Fibroblast of pulmonary artery (primary cell): Measurements from ENCODE around the gene PTDSS2.
"Not testable (repeated sequence)": the region's sequence is repeated elsewhere in the genome, so short reads cannot be mapped to it uniquely, and the experiment has no call there.

Experiments
- DNase-seq: peaks from one replicate; pipeline ENCODE4 v3.0.0-alpha.2; 2010; ENCODE audit warnings: low read depth
- H3K4me3 ChIP-seq: replicated peaks from 2 replicates; pipeline ENCODE4 v1.5.1; 2011; ENCODE audit warnings: low read depth, mild to moderate bottlenecking, control low read depth, low read length, moderate library complexity
- CTCF ChIP-seq: IDR thresholded peaks from 2 replicates; pipeline ENCODE4 v1.5.1; 2011; ENCODE audit warnings: mild to moderate bottlenecking, control low read depth, low read length, inconsistent platforms; ENCODE audit errors: missing control alignments

Gene PTDSS2

GRCh38 chr11:405954-406795 lies 43.9 kb upstream of the PTDSS2 start:
- peak overlapping the region; percentile 62 for H3K4me3 ChIP-seq
- TF ChIP-seq CTCF, result no peak
- DNase-seq, result no peak

- peak; percentile 82 for DNase-seq
- peak overlapping the region; percentile 62 for H3K4me3 ChIP-seq
- no peak for TF ChIP-seq CTCF
Measured at GRCh38 chr11:406796-407650, 43.1 kb upstream of the PTDSS2 start.

- no peak for TF ChIP-seq CTCF
- no peak for DNase-seq
- no peak overlapping the region for H3K4me3 ChIP-seq
Measured at GRCh38 chr11:407651-408123, 42.4 kb upstream of the PTDSS2 start.

- no peak for DNase-seq
- no peak overlapping the region for H3K4me3 ChIP-seq
- no peak for TF ChIP-seq CTCF
Measured at GRCh38 chr11:408154-409007, 41.7 kb upstream of the PTDSS2 start.

- no peak for TF ChIP-seq CTCF
- DNase-seq, result no peak
- no peak overlapping the region for H3K4me3 ChIP-seq
Measured at GRCh38 chr11:409008-409599, 41.0 kb upstream of the PTDSS2 start.

GRCh38 chr11:409600-410483 lies 40.2 kb upstream of the PTDSS2 start:
- no peak for DNase-seq
- no peak overlapping the region for H3K4me3 ChIP-seq
- no peak for TF ChIP-seq CTCF

- DNase-seq, H3K4me3 ChIP-seq: not testable (repeated sequence)
Measured at GRCh38 chr11:410711-411110, 39.4 kb upstream of the PTDSS2 start.

GRCh38 chr11:411520-411919 lies 38.6 kb upstream of the PTDSS2 start:
- DNase-seq, H3K4me3 ChIP-seq: not testable (repeated sequence)
